Activated CD8-positive, alpha-beta memory T cell treated with anti-CD3 and anti-CD28 coated beads, Interleukin-2, amount 50 U/mL, for 48 hours (primary cell): ENCODE measurements around the gene CHRFAM7A.
"Not testable (repeated sequence)": the region's sequence is repeated elsewhere in the genome, so short reads cannot be mapped to it uniquely, and the experiment has no call there.

Experiments
- DNase-seq: peaks from one replicate; pipeline ENCODE4 v3.0.0-alpha.2; 2020

CHRFAM7A gene

DNA sequence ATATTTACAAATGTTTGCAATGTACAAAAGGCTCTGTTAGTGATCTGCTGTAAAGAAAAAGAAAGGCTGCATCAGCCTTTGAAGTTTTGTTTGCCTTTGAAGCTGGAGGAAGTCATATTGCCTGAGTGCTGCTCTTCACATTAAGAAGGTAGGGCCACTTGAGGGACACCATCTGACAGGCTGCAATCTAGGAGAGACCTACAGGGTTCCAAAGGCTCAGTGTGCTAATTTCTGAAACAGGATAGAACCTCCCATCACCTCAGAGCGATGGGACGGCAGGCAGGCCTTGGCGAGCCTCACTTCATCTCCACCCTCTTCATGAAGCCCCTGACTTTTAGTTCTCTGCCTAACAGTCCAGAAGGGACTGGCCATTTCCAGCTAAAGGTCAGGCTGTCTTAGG, 77.6 kb downstream of the CHRFAM7A start:
- not testable (repeated sequence) for DNase-seq

DNA sequence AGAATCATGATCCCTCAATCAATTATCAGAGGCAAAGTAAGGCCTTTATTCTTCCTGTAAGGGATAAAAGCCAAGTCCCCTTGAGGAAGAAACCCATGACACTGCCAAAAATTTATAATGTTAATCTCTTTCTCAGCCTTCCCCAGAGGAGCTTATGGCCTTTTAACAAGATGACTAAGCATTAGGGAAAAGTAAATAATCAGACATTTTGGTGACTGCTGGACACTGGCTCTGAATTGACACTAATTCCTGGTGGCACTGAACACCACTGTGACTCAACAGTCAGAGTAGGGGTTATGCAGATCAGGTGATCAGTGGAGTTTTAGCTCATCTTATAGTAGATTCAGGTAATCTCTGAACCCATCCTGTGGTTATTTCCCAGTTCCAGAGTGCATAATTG, 82.8 kb downstream of the CHRFAM7A start:
- not testable (repeated sequence) for DNase-seq
